Inflammatory macrophage (primary cell): ENCODE results near the gene ELP4.
A peak's percentile ranks its signal among the peaks of the same experiment; 100 is the strongest.

ENCODE experiments used
- DNase-seq, 2 donors: peaks; one replicate each; pipeline ENCODE4 v3.0.0-alpha.2; 2020 to 2022

Gene ELP4

GRCh38 chr11:31813391-31814175, 304.0 kb downstream of the ELP4 start:
- DNase-seq, result no peak

GRCh38 chr11:31814176-31814868, 304.8 kb downstream of the ELP4 start:
- DNase-seq, result no peak

- no peak for DNase-seq
These were observed 306.3 kb downstream of the ELP4 start for GRCh38 chr11:31815711-31816467.

DNA sequence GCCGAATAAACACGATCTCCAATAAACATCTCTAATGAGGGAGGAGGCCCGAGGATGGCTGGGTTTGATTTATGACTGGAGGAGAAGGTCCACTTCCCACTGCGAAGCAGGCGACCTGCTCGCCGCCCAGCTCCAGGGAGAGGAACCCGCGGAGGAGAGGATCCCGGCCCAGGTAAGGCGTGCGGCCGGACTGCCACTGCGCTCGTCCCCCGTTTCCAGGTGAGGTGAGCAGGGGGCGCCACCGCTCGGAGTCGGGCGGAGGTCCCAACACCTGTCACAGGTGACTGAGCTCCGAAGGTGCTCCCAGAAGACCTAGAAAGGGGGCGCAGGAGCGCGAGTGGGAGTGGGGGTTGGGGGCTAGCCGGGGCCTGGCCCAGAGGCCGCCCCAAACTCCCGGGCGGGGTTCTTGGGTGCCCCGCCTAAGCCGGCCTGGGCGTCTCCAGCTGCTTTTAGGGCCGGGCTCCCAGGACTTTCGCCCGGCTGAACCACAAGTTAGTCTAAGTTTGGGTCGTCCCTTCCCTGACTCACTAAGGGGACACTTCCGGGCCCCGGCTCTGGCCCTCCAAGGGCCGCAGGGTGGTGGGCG, 307.0 kb downstream of the ELP4 start:
- DNase-seq, result no peak

- DNase-seq, result no peak
These were observed 307.6 kb downstream of the ELP4 start for GRCh38 chr11:31817054-31817620.

GRCh38 chr11:31817621-31818424, 308.3 kb downstream of the ELP4 start:
- DNase-seq, result no peak

GRCh38 chr11:31818425-31818755, 308.8 kb downstream of the ELP4 start:
- DNase-seq, result no peak

GRCh38 chr11:31818874-31819331, 309.3 kb downstream of the ELP4 start:
- DNase-seq, result no peak

DNA sequence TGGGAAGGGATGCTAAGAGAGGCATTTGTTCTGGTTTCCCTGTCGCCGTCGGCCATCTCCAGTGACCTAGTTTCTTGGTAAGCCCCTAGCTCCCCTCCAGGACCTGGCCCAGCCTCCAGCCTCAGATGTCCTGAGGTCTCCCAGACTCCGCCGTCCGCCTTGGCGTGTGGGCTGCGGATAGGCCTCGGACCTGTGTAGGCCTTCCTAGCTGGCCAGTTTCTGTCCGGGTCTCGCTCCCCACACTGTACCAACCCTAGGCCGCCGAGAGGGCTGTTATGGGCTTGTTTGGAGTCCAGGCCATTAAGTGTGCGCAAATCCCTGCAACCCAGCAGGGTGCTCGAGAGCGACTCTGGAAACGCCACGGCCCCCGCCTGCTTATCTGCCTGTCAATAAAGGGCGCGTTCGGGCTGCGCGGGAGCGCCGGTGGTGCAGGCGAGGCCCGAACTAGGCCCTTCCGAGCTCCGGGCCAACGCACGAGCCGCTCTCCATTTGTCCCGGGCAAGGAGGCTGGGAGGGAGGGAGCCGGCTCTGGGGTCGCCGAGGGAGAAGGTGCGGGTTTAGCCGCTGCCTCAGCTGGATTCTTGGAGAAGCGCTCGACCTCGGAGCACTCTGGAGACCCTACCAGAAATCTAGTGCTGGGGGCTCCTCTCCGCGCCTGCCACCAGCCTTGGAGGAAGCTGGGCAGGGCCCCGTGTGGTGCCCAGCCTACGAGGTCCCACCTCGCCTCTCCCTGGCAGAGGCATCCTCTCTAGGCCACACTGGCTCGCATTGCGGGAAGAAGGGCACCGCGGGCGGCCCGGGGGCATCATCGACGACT, 310.3 kb downstream of the ELP4 start:
- no peak for DNase-seq

GRCh38 chr11:31820438-31820818, 310.9 kb downstream of the ELP4 start:
- peak; percentile 14 to 35 for DNase-seq

DNA sequence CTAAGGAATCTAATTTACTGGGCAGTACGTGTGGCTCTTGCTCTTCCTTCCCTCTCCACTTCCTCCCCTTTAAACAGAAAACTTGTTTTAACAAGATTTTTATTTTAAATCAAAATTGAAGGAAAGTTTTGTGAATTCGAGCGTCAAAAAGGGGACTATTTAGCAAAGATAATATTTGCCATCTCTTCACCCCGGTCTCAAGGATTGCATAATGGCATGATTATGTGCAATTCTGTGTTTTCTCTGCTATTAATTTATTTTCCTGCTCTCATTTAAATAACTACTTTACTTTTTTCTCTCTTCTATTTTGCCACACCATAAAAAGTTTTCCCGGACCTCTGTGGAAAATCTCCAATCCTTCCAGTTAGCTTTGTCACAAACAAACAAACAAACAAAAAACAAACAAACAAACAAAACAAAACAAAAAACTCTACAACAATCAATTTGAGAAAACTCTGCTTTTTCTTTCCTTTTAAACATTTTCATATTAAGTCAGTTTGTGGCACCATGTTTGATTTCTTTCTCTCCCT, 311.7 kb downstream of the ELP4 start:
- DNase-seq, result no peak

GRCh38 chr11:31821766-31822165, 312.2 kb downstream of the ELP4 start:
- no peak for DNase-seq

DNA sequence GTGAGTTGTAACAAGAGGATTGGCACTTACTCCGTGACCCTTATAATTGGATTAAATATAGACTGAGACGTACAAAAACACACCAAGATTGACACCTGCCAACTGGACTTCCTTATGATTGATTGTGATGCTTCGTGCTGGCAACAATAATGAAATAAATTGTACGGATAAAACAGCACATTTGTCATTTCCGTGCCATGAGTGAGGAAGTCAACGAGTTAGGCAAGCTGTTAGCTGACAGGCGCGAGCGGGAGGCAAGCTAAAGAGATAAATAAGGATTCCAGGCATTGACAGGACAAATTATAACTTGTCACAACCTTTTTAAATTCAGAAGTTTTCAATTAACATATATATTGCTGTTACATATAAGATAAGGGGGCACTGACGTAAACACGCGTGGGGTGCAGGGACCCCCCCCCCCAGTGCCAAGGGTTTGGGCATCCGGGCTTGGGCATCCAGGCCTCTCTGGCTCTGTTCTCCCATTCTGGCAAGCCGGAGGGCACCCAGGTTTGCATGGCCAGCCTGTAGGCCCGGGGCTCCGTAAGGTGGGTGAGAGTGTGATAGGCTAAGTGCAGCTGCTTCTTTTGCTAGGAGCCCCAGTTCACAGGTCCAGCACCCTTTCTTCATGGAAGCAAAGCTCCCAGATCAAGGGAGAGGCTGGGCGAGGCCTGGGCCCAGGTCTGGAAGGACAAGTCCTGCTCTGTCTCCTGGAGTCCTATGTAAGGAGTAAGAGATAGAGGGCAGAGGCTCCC, 312.8 kb downstream of the ELP4 start:
- DNase-seq, result no peak

DNA sequence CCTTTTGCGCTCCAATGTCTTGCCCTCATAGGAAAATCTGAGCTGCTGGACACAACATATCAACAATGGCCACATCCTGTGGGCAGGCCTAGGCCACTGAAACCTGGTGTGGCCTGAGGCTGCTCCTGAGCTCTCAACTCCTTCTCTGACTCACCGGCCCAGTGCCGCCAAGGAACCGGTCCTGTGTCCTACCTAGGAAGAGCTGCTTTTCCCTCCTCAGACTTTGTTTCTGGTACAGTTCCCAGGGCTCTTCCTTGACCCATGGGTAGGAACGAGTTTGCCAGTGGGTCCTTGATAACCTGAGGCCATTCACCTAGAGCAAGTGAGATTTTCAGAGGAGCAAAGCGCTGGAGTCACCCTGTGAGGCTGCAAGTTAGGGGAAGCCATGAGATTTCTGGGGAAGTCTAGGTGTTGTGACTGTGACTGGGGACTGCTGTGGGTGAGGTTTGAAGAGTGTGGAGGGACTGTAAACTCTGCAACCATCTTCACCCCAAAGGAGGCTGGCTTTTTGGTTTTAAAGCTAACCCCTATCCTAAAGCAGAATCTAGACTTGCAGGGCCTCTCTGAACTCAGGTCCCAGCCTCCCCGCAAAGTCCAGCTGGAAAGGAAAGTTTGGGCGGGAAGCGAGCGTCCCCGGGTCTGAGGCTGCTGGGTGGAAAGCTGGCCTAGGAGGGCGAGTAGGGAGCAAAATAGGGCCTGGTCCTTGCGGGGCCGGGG, 313.5 kb downstream of the ELP4 start:
- no peak for DNase-seq

DNA sequence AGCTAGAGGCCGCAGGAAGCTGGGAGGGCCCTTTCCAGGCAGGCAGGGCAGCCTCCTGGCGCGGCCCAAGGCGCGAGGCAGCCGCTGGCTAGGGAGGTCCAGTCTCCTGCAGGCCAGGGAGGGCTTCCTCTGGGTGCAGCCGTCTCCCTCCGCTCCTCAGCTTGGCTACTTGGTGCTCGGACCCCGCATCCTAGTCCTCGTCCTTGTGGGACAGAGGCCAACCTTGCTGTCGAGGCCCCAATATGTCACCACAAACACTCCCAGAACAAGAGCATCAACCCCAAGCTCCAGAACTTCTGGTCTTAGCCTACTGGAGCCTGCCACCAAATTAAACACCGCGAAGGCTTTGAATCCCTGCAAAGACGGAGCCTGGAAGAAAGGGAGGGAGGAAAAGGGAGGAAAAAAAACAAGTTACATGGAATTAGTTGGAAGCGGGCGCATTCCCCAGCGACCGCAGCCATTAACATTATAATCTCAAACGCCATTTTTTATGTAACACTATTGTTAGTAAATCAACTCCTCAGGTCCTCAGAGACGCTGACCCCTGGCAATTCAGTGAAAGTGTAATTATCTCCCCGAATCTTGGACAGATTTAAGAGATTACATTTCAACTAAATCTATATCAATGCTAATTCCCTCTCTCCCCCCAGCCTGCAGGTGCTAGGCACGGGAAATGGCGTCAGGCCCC, 314.2 kb downstream of the ELP4 start:
- DNase-seq, result no peak

GRCh38 chr11:31824332-31824878, 314.8 kb downstream of the ELP4 start:
- DNase-seq, result no peak

GRCh38 chr11:31824879-31825837, 315.6 kb downstream of the ELP4 start:
- DNase-seq, result no peak
